GM03348 (cell line): ENCODE data around the gene ABCC1.

Experiments
- DNase-seq: peaks from one replicate; pipeline ENCODE4 v3.0.0; 2012; ENCODE audit warnings: low spot score

ABCC1 gene

GRCh38 chr16:16050106-16050505 is 100.7 kb downstream of the ABCC1 start:
- no peak for DNase-seq

DNA sequence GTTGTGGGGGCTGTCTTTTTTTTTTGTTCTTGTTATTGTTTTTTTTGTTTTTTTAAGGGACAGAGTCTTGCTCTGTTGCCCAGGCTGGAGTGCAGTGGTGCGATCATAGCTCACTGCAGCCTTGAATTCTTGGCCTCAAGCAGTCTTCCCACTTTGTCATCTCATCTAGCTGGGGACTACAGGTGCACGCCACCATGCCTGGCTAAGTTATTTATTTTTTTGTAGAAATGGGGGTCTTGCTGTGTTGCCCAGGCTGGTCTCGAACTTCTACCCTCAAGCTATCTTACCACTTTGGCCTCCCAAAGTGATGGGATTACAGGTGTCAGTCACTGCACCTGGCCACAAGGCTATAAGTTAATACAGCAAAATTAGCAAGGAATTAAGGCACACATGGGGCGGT is 101.7 kb downstream of the ABCC1 start:
- DNase-seq: no peak

DNA sequence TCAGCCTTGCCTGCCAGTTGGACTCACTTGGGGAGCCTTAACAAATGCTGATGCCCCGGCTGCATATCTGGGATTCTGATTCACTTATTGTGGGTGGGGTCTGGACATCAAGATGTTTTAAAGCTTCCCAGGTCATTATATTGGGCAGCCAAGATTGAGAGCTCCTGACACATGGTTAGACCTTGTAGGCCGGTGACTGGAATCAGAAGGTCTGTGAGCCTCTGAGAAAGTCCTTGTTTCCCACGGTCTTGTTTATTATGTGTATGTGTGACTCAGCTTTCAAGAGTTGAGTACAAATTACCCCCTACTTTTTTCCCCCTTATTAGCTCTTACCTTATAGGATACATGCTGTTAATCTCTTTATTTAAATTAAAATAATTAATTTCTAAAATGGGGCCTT is 103.5 kb downstream of the ABCC1 start:
- no peak for DNase-seq

- DNase-seq: no peak
Observed at GRCh38 chr16:16057102-16057501, 107.7 kb downstream of the ABCC1 start.

- no peak for DNase-seq
Observed at GRCh38 chr16:16059160-16059559, 109.7 kb downstream of the ABCC1 start.

DNA sequence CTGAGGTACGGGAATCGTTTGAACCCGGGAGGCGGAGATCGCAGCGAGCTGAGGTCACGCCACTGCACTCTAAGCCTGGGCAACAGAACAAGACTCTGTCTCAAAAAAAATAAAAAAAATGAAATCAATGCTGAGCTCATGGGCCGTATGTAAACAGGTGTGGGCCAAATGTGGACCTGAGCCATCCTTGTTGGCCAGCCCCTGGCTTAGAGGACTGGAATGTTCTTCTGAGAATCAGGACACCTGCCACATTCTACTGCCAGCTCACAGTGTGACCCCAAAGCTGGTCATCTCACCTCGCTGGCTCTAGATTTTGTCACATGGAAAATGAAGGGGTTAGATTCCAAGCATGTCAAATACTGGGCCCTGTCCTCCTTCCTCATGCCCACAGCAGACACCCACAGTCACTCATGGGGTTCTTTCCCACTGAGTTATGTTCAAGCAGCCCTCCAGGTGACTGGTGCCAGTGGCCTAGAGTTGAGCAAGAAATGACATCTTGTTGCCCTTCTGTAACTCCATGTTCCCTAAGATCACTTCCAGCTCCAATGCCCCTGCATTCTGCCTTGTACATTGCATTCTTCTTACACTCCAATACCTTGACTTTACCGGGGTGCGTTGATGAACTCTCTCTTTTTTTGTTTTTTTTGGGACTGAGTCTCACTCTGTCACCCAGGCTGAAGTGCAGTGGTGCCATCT is 110.6 kb downstream of the ABCC1 start:
- no peak for DNase-seq

DNA sequence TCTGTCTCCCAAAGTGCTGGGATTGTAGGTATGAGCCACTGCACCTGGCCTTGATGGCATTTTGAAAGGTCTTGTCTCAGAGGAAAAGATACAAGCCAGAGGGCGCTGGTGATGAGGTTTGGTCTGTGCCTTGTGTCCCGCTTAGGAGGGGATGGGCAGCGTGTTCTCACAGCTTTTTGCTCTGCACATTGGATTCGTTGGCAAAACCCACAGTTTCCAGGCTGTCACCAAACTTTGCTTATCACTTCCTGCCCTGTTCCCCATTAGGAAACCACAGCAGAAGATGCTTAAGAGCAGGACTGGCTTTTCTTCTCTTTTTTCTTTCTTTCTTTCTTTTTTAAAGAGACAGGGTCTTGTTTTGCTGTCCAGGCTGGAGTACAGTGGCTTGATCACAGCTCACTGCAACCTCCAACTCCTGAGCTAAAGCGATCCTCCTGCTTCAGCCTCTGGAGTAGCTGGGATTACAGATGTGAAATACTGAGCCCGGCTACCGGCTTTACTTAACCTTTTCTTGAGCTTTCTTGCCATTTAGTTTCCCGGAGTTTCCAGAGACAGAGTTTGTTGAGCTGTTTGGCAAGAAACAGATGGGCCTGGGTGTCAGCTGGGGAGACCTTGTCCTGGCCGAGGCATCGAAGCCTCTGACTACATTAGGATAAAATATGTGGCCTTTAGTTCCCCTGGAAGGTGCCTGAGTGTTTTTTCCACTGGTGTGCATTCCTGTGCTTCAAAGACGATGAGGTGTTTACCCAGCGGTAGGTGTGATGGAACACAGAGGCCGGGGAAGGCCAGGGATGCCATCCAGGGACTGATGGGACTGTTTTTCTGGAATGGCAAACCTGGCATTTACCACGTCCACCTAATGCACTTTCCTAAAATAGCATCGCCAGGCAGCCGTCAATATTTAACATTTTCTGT is 112.9 kb downstream of the ABCC1 start:
- DNase-seq: no peak

DNA sequence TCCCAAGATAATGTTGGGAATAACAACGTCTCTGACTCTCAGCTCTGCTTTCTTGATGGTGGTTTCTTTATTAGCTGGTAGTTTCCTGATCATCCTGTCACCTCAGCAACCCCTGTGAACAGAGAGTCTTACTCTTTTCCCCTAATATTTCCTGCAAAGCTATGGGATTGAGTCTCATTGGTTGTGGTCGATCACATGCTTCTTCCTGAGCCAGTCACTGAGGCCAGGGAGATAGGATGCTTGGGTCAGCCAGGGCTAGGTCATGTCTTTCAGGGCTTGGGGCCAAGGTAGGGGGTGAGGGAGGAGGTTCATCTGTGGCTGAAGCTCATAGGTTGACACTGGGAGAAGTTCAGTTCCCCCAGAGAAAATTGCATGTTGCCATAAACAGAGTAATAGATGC is 114.3 kb downstream of the ABCC1 start:
- no peak for DNase-seq

GRCh38 chr16:16064874-16065384 is 115.5 kb downstream of the ABCC1 start:
- DNase-seq: no peak

DNA sequence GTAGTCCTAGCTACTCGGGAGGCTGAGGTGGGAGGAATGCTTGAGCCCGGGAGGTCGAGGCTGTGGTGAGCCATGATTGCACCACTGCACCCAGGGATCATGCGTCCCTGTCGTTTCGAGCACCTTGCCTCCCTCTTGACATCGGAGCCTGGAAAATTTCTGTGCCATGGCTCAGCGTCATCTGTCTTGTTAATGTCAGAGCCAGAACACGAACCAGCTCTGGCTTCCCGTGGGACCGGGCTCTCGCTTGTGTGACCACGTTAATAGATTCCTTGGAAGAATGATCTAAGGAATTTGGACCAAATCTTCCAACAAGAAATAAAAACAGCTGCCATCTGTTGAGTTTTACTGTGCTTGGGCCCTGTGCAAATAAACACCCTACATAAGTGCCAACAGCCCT is 117.7 kb downstream of the ABCC1 start:
- DNase-seq: no peak

- no peak for DNase-seq
Observed at GRCh38 chr16:16071631-16072244, 122.3 kb downstream of the ABCC1 start.

GRCh38 chr16:16073001-16073545 is 123.7 kb downstream of the ABCC1 start:
- no peak for DNase-seq

DNA sequence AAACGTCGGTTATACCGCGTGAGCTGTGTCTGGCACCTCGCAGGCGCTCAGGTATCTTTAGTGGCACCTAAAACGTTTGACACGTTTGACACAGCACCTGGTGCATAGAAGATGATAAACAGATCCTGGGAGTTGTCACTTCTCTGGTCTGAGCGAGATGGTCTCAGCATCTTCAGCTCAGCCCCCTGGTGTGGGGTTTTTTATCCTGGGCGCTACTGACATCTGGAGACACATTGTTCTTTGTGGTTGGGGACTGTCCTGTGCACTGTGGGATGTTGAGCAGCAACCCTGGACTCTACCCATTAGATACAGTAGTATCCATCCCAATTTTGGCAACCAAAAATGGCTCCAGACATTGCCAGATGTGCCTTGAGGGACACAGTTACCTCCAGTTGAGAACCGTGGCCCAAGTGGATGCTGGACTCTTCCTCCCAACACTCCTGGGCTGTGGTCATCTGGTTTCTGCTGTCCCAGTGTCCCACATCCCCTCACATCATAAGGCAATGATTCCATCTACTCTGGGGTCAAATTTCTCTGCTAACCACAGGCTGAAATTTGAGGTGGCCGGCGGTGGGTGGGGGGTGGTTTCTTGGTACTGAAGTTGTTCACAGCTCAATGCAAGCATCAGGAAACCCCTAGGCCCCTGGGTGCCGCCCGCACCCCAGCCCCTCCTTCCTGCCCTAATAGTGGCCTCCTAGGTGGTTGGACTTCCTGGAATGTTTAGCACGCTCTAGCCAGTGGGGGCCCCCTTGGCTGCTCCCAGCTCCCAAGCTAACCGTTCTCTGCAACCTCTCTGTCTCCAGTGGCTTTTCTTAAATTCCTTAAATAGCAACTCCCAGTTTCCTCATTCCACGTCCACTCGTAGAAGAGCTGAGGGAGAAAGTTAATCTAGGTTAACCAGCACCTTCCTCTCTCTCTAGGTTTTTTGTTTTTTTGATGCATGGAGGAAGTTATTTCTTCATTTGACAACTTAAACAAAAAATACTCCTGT is 124.8 kb downstream of the ABCC1 start:
- DNase-seq: peak; percentile 70

- DNase-seq: no peak
Observed at GRCh38 chr16:16075488-16076422, 126.3 kb downstream of the ABCC1 start.

DNA sequence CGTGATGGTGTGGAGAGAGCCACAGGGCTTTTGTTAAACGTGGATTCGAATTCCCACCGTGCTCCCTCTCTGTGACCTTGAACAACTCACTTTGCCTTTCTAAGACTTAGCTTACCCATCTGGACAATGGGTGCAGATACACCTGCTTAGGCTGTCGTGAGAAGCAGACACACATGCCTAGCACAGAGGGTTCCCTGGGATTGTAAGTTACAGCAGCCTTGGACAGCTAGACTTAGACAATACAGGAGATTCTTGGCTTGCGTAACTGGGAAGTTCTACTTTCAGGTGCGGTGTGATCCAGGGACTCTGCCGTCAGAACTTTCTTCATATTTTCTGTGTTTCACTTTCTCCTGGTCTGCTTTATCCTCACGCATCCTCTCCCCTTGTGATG is 127.0 kb downstream of the ABCC1 start:
- no peak for DNase-seq

DNA sequence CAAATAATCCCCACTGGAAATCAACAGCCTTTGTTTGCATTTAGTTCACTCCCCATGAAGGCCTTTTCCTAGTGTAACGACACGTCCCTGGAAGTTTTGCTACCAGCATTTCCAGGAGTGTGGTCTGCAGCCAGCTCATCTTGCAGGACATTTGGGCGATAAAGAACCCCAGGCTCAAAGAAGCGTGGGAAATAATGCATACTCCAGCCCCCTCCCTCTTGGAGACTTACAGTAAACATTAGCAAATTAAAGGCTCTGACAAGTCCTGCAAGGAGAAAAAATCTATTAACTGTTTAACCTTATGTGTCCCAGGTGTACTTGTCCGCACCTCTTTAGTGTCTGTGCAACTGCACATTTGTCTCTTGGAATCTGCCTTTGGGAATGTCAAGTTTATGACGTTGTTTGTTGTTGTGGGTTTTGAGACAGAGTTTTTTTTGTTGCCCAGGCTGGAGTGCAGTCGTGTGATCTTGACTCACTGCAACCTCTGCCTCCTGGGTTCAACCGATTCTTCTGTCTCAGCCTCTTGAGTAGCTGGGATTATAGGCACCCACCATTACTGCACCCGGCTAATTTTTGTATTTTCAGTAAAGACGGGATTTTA is 131.1 kb downstream of the ABCC1 start:
- DNase-seq: no peak

DNA sequence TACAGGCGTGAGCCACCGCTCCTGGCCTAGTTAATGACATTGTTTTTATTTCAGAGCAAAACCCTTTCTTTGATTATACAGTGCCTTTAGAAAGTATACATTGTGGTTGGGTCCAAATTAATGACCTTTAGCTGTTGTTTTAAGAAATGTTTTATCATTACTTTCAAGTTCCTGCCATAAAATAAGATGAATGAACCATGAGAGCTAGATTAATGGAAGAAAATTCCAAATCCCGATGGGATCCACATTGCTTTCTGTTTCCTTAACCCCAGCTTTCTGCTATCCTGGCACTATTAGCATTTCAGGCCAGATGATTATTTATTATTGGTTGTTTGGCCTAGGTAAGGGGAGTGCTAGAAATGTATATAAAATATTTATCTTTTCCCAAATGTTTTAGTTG is 131.7 kb downstream of the ABCC1 start:
- DNase-seq: no peak

DNA sequence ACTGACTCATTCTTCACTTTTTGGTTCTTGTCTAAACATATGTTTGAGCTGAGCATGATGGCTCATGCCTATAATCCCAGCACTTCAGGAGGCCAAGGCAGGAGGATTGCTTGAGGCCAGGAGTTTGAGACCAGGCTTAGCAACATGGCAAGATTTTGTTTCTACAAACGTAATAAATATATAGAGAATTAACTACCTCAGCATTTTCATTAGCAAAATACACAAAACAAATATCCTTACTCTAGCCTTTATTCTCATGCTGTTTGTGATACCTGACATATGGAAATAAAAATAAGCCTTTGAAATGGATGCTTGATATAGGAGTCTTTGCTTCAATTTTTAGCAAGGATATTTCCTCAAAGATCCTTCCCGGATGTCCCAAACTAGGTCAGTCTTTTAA is 132.8 kb downstream of the ABCC1 start:
- DNase-seq: no peak

DNA sequence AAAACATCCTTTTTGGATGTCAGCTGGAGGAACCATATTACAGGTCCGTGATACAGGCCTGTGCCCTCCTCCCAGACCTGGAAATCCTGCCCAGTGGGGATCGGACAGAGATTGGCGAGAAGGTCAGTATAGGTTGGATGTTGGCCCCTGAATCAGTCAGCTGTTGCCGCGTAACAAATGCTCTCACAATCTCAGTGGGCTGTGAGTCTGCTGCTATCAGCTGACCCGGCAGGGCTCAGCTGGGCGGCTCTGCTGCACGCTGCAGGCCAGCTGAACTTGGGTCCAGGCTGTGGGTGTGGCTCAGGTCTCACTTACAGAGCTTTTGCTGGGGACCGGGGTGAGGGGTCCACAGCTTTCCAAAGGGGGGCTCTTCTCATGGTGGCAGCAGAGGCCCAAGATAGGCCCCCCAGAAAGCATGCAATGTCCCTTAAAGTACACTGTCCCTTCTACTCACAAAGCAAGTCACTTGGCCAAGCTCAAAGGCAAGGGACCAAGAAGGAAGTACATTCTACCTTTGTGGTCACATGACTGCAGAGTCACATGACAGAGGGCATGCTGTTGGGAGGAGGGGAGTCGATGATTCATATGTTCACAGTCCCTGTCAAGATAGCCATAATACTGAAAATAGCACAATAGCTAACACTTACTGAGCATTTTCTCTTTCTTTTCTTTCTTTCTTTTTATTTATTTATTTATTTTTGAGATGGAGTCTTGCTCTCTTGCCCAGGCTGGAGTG is 134.2 kb downstream of the ABCC1 start:
- DNase-seq: no peak
